AG09319 (cell line): ENCODE data around the gene RNF7.

Source experiments
- DNase-seq: peaks from one replicate; pipeline ENCODE4 v3.0.0-alpha.2; 2010; ENCODE audit warnings: low read depth; ENCODE audit errors: extremely low read depth
- TF ChIP-seq, protein P1 (sequence below): IDR thresholded peaks from 2 replicates; pipeline ENCODE4 v1.5.1; 2011; ENCODE audit warnings: low read depth, mild to moderate bottlenecking, inconsistent platforms, low read length, moderate library complexity

The RNF7 gene

DNA sequence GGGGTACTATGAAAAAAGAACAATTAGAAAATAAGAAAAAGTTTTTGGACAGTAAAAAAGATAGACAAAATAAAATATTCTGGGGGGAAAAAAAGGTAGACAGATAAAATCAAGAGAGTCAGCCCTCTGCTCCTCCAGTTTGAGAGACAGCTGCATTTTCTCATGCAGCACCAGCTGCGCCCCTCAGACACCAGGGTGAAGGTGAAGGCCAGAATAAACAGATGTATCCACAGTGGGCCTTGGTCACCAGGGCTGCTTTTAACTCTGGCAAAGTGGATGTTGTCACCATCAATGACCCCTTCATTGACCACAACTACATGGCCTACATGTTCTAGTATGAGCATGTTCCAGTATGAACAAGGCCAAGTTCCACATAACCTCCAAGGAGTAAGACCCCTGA lies 13.9 kb upstream of the RNF7 start:
- DNase-seq, result no peak
- TF ChIP-seq, protein P1, sequence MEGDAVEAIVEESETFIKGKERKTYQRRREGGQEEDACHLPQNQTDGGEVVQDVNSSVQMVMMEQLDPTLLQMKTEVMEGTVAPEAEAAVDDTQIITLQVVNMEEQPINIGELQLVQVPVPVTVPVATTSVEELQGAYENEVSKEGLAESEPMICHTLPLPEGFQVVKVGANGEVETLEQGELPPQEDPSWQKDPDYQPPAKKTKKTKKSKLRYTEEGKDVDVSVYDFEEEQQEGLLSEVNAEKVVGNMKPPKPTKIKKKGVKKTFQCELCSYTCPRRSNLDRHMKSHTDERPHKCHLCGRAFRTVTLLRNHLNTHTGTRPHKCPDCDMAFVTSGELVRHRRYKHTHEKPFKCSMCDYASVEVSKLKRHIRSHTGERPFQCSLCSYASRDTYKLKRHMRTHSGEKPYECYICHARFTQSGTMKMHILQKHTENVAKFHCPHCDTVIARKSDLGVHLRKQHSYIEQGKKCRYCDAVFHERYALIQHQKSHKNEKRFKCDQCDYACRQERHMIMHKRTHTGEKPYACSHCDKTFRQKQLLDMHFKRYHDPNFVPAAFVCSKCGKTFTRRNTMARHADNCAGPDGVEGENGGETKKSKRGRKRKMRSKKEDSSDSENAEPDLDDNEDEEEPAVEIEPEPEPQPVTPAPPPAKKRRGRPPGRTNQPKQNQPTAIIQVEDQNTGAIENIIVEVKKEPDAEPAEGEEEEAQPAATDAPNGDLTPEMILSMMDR, result no peak

DNA sequence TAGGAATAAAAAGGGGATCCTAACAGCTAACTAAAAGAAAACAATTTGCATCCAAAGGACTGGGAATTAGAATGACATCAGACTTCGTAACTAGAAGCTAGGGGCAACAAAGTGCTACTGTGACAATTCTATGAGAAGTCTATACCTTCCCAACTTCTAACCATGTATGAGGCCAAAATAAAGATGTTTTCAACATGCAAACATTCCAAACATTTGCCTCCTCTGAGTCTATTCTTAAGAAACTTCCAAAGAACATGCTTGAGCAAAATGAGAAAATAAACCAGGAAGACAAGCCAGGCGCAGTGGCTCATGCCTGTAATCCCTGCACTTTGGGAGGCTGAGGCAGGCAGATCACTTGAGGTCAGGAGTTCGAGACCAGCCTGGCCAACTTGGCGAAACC lies 13.1 kb upstream of the RNF7 start:
- no peak for DNase-seq
- TF ChIP-seq, protein P1, result no peak

DNA sequence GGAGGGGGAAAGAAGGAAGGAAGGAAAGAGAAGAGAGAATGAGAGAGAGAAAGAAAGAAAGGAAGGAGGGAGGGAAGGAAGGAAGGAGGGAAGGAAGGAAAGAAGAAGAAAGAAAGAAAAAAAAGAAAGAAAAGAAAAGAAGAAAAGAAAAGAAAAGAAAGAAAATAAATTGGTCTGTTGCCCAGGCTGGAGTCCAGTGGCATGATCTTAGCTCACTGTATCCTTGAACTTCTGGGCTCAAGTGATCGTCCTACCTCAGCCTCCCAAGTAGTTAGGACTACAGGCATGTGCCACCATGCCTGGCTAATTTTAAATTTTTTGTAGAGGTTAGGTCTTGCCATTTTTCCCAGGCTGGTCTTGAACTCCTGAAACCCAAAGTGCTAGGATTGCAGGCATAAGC lies 11.6 kb upstream of the RNF7 start:
- DNase-seq, result no peak
- TF ChIP-seq, protein P1, result no peak

DNA sequence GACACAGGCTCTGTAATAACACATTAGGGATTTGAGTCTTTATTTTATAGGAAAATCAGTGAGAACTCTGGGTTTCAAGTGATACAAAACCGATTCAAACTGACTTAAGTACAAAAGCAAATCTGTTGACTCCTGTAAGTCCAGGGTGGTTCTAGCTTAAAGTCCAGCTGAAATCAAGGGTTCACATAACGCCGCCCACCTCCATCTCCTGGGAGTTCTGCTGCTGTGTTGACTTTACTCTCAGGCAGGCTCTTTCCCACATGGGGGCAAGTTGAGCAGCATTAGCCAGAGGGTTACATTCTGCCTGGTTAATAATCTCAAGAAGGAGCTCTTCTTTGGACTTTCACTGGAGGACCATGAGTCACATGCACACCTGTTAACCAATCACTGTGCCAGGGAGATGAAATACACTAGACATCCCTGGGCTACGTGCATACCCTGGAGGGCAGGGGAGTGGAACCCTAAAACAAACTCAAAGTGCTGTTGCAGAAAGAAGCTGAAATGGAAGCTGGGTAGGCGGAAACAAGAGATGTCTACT lies 9.7 kb upstream of the RNF7 start:
- TF ChIP-seq, protein P1, result no peak
- DNase-seq, result no peak

DNA sequence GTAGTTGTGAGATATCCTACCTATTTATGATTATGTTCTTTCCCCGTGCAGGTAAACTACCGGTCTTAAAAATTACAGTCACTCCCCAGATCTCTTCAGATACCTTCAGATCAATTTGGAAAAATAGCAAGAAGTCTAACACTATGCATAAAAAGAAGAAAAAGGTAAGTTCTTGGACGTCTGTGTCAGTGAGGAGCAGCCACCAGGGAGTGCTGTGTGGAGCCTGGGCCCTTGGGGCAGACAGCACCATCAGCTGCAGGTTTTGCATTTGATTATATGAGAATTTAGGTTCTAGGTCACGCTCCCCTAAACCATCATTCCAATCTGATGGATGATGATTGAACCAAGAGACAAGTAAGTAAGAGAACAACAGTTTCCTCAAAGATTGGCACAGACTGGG lies 8.9 kb upstream of the RNF7 start:
- DNase-seq, result no peak
- TF ChIP-seq, protein P1, result no peak

DNA sequence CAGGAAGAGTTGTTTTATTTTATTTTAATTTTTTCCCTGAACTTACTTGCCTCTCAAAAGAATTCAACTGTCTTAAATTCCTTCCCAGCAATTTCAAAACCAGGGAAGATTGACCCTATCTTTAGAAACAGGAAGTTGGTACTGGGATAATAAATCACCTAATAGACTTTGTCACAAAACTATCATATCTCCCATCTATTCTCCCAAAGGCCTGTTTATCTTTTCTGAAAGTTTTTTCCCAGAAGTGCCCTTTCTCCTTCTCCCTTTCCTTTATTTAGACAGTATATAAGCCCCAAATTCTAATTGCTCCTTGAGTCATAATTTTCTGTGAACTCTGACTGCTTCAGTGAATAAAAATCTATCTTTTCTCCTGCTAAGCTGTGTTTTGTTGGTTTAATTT lies 2.9 kb upstream of the RNF7 start:
- DNase-seq, result no peak
- TF ChIP-seq, protein P1, result no peak

DNA sequence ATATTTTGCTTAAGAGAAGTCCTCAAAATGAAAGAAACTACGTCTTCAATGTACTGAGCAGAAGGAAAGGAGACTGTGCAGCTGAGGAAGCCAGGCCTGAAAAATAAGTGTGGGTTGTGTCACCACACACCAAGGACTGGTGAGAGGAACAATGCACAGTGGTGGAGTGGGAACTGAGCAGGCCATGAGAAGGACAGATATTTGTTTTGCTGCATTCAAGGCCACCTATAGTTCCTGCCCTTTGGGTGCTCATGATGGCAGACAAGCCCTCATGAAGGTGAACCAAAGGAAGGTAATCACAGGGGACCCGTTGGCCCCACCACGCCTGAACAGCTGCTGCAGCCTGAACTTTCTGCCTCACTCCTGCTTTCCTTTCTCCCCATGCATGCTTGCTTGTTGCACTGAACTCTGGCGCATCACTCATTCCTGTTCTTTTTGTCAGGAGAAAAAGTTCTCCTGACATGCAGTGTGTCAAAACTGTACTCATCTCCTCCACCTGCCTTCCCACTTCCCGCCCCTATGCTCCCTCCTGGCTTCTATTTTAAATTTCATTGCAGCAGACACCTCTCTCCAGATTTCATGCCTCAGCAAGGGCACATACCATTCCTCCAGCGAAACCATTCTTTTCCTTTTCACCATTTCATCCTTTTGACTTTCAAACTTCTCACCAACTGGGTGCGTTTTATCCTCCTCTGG lies 2.2 kb upstream of the RNF7 start:
- DNase-seq, result no peak
- TF ChIP-seq, protein P1, result no peak
